ENCODE data around the gene PNPLA6.

GRCh38 chr19:7544626-7545025 is 9.1 kb downstream of the PNPLA6 start:
- no peak for TF ChIP-seq POLR2A (IDR thresholded peaks at IDR 0.05)
- no peak for TF ChIP-seq CTCF (IDR thresholded peaks at IDR 0.05)
